HepG2 (cell line): ENCODE data around the gene PIANP.

Experiments
- JUND ChIP-seq: sonication (generic); formaldehyde crosslinking; IDR thresholded peaks from 2 replicates; pipeline ENCODE4 v1.8.0; 2022; ENCODE audit warnings: mild to moderate bottlenecking, missing genetic modification reagents
- SP1 ChIP-seq, 2 experiments: fragments of 450-650 bp in 1 of 2; sonication (generic) in 1 of 2; formaldehyde crosslinking in 1 of 2; IDR thresholded peaks; 2 replicates each; pipeline versions ENCODE4 v1.4.0 to v1.6.1; 2016 to 2020; ENCODE audit warnings: missing genetic modification reagents in 1 of 2
- TF ChIP-seq, protein P1 (sequence below): sonication (generic); formaldehyde crosslinking; IDR thresholded peaks from 2 replicates; pipeline ENCODE4 v1.4.0; 2020; ENCODE audit warnings: missing genetic modification reagents, mild to moderate bottlenecking, borderline replicate concordance

DNA sequence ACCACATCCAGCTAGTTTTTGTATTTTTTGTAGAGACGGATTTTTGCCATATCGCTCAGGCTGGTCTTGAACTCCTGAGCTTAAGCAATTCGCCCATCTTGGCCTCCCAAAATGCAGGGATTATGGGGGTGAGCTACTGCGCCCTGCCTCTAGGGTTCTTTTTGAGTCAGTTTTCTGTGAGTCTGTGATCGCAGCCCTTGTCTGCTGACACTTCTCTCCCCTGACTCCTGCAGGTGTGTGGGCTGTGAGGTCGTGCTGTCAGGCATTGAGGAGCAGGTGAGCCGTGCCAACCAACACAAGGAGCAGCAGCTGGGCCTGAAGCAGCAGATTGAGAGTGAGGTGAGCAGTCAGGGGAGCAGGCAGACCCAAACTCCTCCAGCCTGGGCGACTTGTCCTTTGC is 29.6 kb upstream of the PIANP start:
- TF ChIP-seq JUND (CRISPR knock-in tag) (no peak), SP1 (IDR thresholded peaks at IDR 0.05) (no peak), SP1 (CRISPR knock-in tag; IDR thresholded peaks at IDR 0.05) (no peak)
- TF ChIP-seq, protein P1, sequence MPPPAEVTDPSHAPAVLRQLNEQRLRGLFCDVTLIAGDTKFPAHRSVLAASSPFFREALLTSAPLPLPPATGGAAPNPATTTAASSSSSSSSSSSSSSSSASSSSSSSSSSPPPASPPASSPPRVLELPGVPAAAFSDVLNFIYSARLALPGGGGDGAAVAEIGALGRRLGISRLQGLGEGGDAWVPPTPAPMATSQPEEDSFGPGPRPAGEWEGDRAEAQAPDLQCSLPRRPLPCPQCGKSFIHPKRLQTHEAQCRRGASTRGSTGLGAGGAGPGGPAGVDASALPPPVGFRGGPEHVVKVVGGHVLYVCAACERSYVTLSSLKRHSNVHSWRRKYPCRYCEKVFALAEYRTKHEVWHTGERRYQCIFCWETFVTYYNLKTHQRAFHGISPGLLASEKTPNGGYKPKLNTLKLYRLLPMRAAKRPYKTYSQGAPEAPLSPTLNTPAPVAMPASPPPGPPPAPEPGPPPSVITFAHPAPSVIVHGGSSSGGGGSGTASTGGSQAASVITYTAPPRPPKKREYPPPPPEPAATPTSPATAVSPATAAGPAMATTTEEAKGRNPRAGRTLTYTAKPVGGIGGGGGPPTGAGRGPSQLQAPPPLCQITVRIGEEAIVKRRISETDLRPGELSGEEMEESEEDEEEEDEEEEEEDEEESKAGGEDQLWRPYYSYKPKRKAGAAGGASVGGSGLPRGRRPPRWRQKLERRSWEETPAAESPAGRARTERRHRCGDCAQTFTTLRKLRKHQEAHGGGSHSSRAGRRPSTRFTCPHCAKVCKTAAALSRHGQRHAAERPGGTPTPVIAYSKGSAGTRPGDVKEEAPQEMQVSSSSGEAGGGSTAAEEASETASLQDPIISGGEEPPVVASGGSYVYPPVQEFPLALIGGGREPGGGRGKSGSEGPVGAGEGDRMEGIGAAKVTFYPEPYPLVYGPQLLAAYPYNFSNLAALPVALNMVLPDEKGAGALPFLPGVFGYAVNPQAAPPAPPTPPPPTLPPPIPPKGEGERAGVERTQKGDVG (CRISPR knock-in tag): no peak
